DMS53 treated with DMSO at 0.1 percent for 48 hours (cell line): ENCODE results near the gene TOR1AIP2.

Experiments
- DNase-seq: peaks from one replicate; lab custom pipeline; 2025; ENCODE audit not compliant: unreplicated experiment; lab: John Stamatoyannopoulos, UW

The TOR1AIP2 gene

DNA sequence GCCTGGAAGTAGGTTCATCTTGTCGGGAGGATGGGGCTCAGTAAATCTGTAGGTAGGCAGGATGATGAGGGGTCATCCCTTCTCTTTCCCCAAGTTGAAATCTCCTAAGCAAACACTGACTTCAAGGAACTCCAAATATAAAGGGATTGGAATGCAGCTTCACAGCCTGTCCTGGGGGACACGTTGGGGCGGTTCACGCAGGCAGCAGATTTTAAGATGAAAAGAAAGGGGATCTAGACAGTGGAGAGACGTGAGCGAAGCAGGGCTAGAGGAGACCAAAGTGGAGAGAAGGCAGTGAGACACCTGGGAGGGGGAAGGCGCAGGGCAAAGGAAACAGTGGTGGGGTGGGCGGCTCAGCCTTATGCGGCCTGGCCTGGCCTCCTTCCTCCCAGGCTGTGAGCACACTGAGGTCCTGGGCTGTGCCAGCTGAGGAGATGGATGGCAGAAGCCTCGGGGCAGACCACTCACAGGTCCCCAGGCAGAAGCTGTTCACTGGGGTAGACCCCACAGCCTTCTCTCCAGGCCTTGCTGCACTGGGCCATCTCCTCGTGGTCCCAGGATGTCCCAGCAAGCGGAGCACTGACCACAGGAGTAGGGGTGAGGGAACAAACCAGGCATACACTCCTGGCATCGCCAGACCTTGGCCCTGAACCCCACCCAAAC is 51.7 kb downstream of the TOR1AIP2 start:
- DNase-seq, result no peak

DNA sequence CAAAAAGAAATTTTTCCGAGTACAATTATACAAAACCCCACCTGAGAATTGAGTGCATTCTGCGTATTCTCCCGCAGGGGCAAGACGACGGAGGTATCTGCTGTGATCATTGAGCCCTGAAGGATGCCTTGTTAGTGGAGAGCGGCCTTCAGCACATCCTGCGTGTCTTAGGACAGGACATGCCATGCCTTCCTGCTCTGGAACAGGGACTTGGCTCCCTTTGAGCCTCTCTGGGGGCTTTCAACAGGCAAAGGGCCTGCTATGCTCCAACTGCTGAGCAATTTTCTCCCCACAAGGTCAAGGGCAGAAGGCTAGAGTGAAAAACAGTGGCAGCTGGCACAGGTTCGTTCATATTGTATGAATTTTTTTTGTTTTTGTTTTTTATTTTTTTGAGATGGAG is 52.4 kb downstream of the TOR1AIP2 start:
- DNase-seq, result no peak

DNA sequence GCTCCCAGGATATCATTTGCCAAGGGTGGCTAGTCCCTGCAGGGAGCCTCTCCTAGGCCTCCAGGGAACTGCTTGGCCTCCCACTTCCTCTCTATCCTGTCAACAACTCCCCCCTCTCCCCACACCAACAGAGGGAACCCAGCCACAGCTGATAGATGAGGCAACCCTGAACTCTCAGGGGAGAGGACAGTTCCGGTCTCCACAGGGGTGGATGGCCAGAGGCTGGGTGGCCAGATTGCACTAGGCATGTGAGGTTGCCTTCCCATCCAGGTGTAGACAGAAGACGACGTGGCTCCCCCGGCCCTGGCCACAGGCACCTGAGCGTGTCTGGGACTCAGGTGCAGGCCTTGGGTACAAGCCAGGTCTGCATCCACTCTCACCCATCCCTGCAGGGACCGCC is 53.3 kb downstream of the TOR1AIP2 start:
- DNase-seq, result no peak

DNA sequence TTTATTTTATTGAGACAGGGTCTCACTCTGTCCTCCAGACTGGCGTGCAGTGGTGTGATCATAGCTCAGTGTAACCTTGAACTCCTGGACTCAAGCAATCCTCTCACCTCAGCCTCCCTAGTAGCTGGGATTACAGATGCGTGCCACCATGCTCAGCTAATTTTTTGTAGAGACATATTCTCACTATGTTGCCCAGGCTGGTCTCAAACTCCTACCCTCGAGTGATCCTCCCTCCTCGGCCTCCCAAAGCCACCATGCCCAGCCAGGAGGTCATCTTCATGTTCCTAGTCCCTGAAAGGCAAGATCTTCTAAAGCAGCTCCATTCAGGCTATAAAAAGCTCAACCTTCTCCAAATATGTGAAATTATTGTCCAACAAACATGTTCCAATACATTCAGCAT is 53.9 kb downstream of the TOR1AIP2 start:
- no peak for DNase-seq

DNA sequence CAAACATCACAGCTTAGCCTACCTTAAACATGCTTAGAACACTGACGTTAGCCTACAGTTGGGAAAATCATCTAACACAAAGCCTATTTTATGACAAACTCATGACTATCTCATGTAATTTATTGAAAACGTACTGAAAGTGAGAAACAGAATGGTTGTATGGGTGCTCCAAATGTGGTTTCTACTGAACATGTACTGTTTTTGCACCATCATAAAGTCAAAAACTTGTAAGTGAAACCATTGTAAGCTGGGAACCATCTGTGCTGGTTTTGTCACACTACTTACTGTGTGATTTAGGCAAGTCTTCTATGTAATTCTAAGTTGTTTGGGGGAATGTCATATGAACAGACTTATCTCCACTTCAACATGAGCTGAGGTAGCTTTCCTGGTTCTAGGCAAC is 55.5 kb downstream of the TOR1AIP2 start:
- no peak for DNase-seq

DNA sequence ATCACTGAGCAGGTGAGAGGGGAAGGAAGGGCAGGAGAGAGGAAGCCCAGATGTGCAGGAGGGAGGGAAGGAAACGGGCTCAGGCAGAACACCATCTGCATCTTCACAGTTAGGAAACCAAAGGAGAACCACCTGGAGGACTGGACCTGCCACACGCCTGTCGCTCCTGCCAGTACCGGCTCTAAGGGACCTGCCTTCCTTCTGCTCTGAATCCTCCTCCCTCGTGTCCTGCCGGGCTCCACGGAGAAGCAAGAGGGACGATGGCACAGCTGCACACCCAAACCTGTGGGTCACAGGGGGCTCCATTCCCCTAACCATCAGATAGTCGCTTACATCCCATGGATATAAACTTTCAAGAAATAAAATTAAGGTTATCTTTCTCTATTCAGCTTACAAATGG is 56.1 kb downstream of the TOR1AIP2 start:
- no peak for DNase-seq

DNA sequence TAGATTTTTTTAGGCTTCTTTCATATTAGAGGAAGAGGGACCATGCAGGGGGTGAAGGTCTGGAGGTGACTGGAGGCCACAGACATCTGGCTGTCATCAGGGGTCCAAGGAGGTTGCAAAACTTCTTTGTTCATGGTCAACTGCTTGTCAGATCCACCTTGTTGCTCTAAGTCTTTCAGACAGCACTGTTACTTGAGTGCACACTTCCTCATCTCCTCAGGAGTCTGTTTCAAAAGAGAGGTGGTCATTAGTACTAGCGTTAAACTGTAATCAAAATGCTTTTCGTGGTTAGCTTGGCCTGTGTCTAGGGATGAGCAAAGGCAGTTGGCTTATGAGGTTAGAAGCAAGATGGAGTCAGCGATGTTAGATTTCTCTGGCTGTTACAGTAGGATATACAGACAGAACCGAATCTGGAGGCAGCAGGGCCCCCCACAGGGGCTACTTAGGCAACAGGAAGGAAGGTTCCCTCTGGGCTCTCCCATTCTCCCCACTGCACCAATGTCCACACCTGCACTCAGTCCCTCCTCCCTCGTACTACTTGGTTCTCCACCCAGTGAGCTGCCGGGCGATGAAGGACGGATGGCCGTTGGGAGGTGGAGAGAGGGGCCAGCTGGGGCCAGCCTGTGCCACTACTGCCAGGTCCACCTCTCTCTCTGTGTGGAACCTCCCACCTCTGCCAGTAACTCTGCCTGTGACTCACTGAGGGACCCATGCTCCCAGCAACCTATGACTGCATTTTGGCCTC is 57.2 kb downstream of the TOR1AIP2 start:
- no peak for DNase-seq

DNA sequence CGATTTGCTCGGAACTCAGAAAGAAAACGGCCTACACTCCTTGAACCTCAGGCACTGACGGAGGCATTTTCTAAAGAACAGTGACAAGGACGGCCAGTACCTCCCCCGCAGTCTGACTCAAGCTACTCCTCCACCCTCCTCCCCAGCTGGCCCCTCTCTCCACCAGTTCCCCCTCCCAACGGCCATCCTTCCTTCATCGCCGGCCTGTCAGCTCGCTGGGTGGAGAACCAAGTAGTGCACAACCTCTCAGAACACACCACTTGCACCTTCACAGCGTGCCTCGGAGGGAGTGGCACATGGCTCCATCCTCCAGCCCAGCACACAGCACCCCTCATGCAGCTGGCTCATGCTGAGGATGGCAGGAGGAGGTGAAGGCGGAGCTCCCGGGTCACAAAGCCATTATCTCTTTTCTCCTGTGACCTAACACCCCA is 58.8 kb downstream of the TOR1AIP2 start:
- DNase-seq, result no peak

DNA sequence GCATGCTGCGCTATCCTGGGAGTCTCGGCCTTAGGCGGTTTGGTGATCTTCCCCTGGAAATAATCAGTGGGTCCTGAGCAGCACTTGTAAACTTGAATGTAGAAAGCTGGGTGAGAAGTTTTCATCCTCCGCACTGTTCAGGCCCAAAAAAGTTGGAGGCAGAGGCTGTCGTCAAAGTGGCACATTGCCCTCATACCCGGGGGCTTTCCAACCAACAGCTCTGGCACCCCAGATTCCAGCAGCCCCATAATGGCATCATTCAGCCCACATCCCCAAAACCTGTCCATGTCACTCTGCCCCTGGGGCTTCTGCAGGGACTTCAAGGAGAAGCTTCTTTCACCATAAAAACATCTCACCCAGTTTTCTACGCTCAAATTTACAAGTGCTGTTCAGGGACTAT is 59.3 kb downstream of the TOR1AIP2 start:
- no peak for DNase-seq

DNA sequence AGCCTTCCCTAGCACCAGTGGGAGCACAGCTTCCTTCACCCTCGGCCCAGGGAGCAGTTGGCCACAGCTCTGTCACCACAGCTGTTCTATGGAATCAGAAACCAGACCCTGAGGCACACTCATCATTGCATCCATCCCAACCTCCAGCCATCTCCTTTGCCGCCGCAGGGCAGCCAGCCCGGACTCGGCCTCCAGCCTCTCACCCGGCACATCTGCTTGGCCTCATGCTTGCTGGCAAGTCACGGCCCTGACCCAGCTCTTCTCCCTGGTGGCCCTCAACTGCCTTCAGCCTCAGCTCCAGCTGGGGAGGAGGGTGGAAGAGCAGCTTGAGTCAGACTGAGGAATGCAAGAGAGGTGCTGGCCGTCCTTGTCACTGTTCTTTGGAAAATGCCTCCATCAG is 59.8 kb downstream of the TOR1AIP2 start:
- no peak for DNase-seq

DNA sequence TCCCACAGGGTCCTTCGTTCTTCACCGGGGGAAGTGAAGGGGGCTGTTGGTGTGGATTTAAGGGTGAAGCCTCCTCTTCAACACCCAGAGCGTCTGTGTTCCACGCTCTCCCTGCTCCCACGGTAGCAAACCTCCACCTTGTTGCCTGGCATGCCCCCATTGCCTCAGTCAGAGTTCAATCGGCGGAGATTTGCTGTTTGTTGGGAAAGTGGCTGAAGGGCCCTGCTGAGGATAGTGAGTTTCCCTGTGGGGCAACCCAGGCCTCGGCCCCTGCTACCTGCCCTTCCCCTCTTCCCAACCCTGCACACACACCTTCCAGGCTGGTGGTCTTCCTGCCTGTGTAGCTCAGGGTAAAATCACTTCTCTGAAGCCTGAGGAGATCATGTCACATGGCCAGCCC is 60.5 kb downstream of the TOR1AIP2 start:
- DNase-seq, result no peak

DNA sequence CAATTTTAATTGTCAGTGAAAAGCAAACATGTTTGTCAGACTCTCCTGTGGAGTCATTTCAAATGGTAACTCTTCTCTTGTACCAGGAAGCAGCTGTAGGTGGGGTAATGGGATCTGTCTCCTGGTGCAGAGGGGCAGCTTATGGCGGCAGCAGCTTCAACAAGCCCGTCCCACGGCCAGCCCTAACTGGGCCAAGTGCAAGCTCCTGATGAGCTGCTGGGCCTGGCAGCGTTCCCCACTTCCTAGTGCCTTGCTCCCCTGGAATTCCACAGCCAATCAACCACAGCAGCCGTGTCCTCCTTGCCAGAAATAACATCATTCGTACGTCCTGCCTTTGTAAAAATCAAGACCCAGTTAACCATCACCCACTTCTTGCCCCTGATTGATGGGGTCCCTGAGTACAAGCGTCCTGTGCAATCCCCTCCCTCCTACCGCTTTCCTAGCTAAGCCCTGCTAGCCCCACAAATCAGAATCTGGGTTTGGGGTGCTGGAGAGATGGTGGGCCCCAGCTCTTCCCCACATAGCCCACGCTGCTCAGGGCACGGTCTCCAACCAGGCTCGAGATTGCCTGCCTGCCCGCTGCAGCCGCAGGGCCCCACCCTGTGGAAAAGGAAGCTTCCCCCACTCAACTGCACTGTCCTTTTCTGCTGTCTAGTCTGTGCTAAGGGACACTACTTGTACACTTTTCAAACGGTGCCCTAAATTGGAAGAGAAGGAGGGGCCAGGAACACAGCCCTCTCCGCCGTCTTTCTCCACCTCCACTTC is 61.2 kb downstream of the TOR1AIP2 start:
- DNase-seq, result peak; percentile 41

DNA sequence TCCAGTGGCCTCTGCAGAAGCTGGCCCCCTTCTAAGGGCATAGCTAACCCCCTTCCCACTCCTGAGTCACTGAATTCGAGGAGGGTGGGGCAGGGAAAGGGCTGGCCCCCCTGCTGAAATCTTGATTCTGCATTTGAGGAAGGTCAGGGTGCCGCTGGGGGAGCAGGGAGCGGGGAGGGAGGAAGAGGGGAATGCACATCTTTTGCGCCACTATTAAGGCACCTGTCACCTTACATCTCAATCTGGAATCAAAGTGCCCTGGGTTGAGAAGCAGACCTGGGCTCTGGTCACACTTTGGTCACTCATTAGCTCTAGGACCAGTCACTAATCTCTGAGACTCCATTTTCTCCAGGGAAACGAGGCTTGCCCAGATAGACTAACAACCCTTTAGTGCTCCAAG is 62.0 kb downstream of the TOR1AIP2 start:
- peak; percentile 44 for DNase-seq

DNA sequence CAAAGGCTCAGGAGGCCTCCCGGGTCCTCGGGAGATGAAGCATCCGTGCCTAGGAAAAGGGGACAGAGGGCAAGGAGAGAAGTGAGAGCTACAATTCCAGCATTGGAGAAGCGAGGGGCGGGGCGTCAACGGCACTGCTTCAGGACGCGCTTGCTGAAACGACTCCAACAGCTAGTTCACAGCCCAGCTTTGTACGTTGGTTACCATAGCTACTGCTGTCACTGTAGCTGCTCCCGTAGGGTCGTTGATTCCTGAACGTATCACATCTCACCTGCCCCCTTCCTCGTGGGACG is 63.1 kb downstream of the TOR1AIP2 start:
- peak; percentile 88 for DNase-seq

DNA sequence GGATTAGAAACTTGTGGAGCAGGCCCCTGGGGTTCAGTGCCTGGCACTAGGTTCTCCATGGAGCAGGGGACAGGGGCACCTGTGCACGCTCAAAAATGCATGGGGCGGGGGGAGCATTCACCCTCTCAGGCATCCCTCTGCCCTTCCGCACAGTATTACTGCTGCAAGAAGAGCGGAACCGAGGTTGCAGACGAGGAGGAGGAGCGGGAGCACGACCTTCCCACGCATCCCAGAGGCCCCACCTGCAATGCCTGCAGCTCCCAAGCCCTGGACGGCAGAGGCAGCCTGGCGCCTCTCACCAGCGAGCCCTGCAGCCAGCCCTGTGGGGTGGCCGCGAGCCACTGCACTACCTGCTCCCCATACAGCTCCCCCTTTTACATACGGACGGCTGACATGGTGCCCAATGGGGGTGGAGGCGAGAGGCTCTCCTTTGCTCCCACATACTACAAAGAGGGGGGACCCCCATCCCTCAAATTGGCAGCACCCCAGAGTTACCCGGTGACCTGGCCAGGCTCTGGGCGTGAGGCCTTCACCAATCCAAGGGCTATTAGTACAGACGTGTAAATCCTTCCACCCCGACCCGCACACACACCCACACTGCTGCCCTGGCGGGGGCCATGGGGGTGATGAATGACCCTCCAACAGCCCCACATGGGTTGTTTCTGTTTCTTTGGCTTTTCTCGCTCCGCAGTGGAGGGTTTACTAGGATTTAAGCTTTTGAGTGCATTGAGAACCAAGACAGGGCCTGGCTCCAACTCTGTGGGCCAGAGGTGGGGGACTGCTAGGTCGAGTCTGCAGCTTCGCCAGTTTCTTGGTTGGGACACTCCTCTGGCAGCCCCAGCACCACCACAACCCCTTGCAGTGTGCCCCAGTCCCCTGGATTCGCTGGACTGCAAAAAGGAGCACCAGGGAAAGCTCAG is 63.7 kb downstream of the TOR1AIP2 start:
- no peak for DNase-seq

DNA sequence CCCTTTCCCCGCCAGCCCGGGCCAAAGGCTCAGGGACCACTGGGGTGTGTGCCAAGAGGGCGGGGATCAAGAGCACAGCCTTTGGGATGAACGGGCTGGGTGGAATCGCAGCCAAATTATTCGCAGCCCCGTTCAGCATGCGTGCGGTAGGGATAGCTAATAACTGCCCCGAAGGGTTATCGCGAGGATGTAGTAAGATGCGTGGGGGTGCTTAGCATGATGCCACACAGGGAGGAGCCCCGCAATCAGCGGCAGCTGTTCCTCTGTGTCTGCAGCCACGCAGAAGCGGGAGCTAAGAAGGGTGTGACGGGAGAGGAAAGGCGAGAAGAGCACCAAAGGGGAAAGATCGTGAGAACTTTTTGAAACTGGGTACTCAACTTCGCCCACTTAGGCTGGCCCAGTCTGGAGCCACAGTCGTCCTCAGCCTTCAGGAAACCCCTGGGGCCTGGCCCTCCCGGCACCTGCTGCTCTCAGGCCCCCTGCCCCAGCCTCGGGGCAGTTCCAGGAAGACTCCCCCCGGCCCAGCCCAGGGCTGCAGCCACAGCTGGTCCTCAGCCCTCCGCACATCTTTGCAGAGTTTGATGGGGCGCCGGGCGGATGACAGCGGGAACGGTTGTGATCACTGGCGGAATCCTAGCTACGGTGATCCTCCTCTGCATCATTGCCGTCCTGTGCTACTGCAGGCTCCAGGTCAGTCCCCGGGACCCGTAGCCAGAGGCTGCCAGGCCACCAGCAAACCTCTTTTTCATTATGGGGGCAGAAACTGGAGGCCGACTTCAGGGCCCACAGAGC is 64.9 kb downstream of the TOR1AIP2 start:
- DNase-seq, result no peak

DNA sequence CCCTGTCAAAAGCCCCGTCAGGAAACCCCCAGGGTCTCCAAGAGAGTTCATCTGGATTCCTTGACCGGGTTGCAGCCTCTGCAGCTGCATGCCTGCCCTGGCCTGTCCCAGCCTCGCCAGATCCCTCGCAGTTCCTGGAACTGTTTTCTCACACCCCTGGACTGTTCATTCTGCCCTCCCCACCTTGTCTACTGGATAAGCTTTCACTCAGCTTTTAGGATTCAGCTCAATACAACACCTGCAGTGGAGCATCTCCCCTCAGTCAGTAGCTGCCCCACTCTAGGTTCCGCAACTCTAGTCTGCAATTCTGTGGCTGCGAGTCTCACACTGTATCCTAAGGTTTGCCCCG is 67.3 kb downstream of the TOR1AIP2 start:
- DNase-seq, result no peak

DNA sequence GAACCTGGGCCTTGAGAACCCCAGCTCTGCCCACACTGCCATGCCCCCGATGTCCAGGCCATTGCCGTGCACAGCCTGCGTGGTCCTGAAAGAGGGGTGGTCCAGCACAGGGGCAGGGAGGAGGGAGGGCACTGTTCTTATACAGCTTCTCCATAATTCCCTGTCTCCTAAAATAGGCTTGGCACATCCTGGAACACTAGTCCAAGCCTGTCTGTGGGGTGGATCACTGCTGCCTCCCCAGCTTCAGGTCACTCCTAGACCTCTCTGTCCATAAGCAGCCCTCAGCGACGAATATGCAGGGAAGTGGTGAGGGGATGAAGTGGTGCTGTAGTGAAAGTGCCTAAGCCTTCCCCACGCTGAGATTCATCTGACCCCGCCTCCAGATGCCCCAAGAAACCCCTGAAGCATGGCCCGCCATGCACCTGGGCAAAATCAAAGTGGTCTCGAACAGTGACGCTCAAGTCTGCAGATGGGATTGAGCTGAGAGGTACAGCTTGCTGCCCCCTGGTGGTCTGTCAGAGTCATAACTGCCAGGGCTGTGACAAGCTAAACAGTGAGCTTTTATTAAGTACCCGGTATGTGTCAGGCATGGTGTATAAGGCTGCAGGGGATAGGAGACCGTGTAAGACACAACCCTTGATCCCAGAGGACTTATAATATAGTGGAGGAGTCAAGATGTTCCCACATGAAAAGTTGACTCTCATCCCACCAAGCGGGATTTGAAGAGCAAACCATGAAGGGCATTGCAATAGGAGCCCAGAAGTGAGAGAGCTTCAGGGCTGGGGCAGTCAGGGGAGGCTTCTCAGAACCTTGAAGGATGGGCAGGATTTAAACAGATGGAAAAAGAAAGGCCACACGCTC is 67.9 kb downstream of the TOR1AIP2 start:
- peak; percentile 62 for DNase-seq

DNA sequence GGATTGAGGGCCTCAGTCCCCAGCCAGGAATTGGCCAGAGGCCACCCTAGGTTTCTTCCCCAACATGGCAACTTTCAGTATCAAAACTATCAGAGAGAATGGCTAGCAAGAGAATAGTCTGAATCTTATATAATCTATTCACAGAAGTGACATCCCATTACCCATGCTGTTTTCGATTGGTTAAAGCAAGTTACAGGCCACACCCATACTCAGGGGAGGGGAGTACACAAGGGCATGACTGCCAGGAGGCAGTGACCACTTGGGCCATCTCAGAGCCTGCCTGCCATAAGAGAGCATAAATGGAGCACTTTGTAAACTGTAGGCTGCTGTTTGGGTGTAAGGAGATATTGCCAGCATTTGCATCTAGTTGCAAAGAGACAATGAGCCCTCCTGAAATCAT is 69.1 kb downstream of the TOR1AIP2 start:
- DNase-seq, result no peak
